Fibroblast of lung (primary cell): ENCODE results near the gene YJEFN3.
A peak's percentile ranks its signal among the peaks of the same experiment; 100 is the strongest.

Source experiments
- EZH2 ChIP-seq: IDR thresholded peaks from 2 replicates; pipeline ENCODE4 v1.5.1; 2012; ENCODE audit warnings: low read length, control low read depth, mild to moderate bottlenecking; ENCODE audit errors: missing control alignments
- TF ChIP-seq, protein P1 (sequence below), 2 donors: IDR thresholded peaks in 1 of 2; conservative IDR thresholded peaks in 1 of 2; 1 replicate in 1 of 2; 2 replicates in 1 of 2; pipeline ENCODE4 v1.5.1; 2011 to 2012; ENCODE audit warnings: low read length in 2 of 2, control low read depth in 1 of 2, inconsistent platforms in 1 of 2, low read depth in 1 of 2, mild to moderate bottlenecking in 1 of 2

DNA sequence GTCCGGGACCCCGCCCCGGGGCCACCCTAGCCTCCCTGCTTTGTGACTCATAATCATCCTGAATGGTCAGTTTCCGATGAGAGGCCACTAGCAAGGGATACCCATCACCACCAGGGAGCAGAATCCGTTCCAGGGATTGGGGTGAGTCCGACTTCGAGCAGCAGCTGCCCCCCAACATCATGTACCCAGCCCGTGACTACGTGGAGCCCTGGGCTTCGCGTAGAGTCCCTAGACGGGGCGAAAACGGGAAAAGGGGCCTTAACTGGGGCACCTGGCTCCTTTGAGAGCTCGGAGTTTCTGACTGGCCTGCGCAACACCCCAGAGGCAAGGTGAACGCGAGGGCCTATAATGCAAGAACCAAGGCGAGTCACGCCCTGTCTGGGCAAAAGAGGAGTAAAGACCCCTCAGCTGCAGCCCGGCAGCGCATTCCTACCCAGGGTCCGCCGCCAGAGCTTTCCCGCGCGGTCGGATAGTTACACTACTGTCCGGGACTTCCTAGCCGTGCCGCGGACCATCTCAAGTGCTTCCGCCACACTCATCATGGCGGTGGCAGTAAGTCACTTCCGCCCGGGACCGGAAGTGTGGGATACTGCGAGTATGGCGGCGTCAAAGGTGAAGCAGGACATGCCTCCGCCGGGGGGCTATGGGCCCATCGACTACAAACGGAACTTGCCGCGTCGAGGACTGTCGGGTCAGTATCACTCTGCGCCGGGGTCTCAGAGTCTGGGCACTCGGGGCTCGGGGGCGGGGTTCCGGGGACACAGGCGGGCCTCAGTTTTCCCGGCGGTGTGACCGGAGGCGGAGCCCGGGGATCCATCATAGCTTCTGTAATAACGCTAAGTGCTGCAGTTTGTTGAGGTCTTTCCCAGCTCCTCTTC is 12.8 kb upstream of the YJEFN3 start, which contains the start of gene NDUFA13:
- TF ChIP-seq, protein P1, sequence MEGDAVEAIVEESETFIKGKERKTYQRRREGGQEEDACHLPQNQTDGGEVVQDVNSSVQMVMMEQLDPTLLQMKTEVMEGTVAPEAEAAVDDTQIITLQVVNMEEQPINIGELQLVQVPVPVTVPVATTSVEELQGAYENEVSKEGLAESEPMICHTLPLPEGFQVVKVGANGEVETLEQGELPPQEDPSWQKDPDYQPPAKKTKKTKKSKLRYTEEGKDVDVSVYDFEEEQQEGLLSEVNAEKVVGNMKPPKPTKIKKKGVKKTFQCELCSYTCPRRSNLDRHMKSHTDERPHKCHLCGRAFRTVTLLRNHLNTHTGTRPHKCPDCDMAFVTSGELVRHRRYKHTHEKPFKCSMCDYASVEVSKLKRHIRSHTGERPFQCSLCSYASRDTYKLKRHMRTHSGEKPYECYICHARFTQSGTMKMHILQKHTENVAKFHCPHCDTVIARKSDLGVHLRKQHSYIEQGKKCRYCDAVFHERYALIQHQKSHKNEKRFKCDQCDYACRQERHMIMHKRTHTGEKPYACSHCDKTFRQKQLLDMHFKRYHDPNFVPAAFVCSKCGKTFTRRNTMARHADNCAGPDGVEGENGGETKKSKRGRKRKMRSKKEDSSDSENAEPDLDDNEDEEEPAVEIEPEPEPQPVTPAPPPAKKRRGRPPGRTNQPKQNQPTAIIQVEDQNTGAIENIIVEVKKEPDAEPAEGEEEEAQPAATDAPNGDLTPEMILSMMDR (conservative IDR thresholded peaks at IDR 0.05 in 1 of 2, IDR thresholded peaks at IDR 0.05 in 1 of 2; ENCODE audit: low read depth in 1 of 2, low read length in 2 of 2): peak in 1 of 2 donors; percentile 2
- TF ChIP-seq EZH2: no peak
